HG03439 (cell line): Measurements from ENCODE around the gene RECQL5.

Experiments
- ATAC-seq: cut with Tn5 transposase; IDR thresholded peaks from one replicate; pipeline ENCODE4 v1.9.1; 2021; ENCODE audit warnings: mild to moderate bottlenecking, moderate library complexity; ENCODE audit not compliant: unreplicated experiment

The RECQL5 gene

GRCh38 chr17:75666959-75667790, at the start of gene RECQL5, which contains the start of gene SAP30BP:
RECQL5 (minus strand) TSS chr17:75667154; CDS start chr17:75666557, 597 bp downstream.
SAP30BP (plus strand) TSS chr17:75667338; CDS start chr17:75667373, 35 bp downstream.
- peak; percentile 88 for ATAC-seq

- ATAC-seq: no peak
Measured at GRCh38 chr17:75712446-75712845, 45.5 kb upstream of the RECQL5 start.

- ATAC-seq: no peak
Measured at GRCh38 chr17:75707079-75707571, 40.2 kb upstream of the RECQL5 start.

DNA sequence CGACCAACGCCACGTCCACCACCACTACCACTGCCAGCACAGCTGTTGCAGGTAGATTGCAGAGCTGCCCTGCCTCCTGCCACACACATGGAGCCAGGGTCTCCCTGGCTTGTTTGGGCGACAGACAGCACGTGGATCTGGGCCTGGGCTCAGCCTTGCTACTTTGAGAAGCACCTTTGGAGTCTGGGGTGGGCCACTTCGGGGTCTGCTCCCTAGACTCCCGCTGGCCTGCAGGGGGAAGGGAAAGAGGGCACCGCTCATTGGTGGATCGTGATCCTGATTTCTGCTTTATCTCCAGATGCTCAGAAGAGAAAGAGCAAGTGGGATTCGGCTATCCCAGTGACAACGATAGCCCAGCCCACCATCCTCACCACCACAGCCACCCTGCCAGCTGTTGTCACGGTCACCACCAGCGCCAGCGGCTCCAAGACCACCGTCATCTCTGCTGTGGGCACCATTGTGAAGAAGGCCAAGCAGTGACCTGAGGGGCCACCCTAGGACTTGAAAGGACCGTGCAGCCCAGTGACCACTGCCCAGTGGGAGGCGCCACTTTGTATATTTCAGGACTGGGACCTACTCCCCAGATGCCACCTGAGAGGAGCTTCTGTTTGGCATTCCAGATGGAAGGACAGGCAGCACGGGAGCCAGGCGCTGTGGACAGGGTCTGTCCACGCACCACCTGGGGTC, 39.2 kb upstream of the RECQL5 start:
- no peak for ATAC-seq

DNA sequence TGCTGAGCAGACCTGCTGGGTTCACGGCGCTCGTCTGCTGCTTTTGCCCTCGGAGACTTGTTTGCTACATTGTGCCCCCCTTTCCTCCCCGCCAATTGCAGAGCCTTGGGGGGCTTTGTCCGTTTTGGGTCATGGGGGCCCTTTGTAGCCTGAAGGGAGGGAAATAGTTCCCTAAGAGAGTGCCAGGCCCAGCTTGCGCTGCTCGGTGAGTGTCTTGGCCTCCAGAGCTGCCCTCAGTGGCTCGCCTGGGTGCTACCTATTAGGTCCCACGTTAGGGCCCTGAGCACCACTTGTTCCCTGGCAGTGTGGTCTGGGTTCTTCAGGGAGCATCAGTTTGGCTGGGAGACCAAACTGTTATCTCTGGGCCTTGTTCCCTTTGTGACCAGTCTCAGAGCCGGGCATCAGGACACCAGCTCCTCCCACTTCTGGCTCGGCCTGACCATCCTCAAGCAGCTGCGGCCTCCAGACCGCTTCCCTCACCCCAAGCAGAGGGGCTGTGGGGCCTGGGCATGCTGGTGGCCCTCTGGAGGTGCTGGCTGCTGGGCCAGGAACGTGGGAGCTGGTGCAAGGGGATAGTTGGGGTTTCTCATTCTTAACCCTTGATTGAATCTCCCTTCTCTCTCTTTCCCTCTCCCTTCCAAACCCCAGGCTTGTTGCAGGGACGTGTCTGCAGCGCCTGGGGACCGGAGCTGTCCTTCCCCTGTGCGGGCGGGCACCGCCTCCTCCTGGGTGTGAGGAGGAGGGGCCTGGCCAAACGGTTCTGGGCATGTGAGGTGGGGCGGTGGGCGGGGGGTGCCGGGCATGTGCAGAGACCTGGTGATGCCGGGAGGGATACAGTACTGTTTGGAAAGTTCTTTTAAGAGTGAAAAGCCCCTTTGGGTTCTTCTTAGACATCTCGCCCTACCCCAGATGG, 38.3 kb upstream of the RECQL5 start:
- ATAC-seq: no peak

DNA sequence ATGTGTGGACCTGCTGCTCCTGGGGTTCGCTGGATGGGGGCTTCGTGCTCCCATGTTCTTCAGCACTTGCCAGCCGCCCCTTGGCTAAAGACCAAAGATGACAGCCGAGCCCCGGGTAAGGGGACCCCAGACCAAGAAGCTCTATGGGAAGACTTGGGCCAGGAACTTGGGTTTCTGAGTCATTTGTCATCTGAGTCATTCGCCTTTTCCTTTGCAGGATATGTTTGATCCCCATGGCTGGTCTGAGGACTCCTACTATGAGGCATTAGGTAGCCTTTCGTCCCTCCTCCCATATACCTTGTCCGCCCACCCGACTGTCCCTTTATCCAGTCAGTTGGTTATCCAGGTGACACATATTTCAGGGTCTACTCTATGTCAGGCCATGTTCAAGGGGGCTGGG, 36.6 kb upstream of the RECQL5 start:
- no peak for ATAC-seq

DNA sequence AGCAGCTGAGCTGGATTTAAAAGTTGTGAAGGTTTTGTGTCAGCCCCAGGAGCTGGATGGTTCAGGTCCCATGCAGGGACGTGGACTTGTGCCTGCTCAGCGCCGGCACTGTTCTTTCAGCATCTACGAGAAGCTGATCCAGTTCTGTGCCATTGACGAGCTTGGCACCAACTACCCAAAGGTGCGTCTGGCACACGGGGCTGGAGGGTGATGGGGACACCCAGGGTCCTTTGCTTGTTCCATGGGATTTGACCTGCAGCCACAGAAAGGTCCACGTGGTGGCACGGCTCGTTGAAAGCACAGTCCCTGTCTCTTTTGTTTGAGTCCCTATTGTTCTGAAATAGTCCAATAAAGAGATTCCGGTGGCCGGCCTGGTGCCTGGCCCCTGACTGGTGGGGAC, 36.2 kb upstream of the RECQL5 start:
- no peak for ATAC-seq

DNA sequence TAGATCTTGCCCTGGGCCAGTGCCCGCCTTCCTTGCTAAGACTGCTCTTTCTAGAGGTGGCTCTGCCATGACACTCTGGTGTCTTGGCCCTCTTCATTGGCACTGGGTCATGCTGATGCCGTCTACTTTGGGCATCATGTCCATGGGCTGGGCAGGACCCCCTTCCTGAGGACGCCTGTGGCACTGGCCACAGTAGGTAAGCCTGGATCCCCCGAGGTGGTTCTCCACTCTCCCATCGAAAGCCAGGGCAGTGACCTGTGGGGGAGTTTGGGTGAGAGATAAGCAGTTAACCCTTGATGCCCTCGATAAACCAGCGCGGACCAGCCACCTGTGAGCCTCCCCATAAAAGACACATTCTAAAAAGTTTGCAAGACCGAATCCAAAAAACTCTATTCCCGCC, 34.3 kb upstream of the RECQL5 start:
- no peak for ATAC-seq

- no peak for ATAC-seq
Measured at GRCh38 chr17:75698659-75699058, 31.7 kb upstream of the RECQL5 start.

- ATAC-seq: no peak
Measured at GRCh38 chr17:75697651-75698291, 30.8 kb upstream of the RECQL5 start.

GRCh38 chr17:75695830-75696271, 28.9 kb upstream of the RECQL5 start:
- ATAC-seq: no peak

- no peak for ATAC-seq
Measured at GRCh38 chr17:75695141-75695829, 28.3 kb upstream of the RECQL5 start.

DNA sequence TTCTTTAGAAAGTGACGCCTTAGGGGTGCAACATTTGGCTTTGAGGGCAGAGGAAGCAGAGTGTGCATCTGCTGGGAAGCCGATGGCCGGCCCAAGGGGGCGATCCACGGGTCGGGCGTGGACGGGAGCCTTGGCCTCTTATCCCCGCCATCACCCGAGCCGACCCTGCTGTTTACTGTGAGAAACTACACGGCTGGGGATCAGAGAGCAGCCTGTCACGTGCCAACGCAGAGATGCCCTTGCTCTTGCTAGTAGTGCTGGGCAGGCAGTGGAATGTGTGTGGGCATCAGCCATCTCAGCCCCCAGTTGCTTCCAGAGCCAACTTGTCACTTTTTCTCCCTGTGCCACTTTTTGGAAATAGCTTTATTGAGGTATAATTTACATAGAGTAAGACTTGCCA, 27.6 kb upstream of the RECQL5 start:
- ATAC-seq: no peak

- ATAC-seq: no peak
Measured at GRCh38 chr17:75693500-75694481, 26.8 kb upstream of the RECQL5 start.

GRCh38 chr17:75692976-75693375, 26.0 kb upstream of the RECQL5 start:
- ATAC-seq: no peak

- no peak for ATAC-seq
Measured at GRCh38 chr17:75691801-75692626, 25.1 kb upstream of the RECQL5 start.

- ATAC-seq: no peak
Measured at GRCh38 chr17:75691371-75691791, 24.4 kb upstream of the RECQL5 start.

- no peak for ATAC-seq
Measured at GRCh38 chr17:75689441-75689873, 22.5 kb upstream of the RECQL5 start.
